Measurements from ENCODE around the gene KLHL22. TPM values are rescaled to one million over a fixed set of nuclear protein-coding genes. Genes with fewer than 3 reads are reported as not detected.
"Not testable (repeated sequence)": the region's sequence is repeated elsewhere in the genome, so short reads cannot be mapped to it uniquely, and the experiment has no call there.

KLHL22 gene
- polyA plus RNA-seq, 4 donors = 29.4 to 33.1 (median 32.6) TPM

DNA sequence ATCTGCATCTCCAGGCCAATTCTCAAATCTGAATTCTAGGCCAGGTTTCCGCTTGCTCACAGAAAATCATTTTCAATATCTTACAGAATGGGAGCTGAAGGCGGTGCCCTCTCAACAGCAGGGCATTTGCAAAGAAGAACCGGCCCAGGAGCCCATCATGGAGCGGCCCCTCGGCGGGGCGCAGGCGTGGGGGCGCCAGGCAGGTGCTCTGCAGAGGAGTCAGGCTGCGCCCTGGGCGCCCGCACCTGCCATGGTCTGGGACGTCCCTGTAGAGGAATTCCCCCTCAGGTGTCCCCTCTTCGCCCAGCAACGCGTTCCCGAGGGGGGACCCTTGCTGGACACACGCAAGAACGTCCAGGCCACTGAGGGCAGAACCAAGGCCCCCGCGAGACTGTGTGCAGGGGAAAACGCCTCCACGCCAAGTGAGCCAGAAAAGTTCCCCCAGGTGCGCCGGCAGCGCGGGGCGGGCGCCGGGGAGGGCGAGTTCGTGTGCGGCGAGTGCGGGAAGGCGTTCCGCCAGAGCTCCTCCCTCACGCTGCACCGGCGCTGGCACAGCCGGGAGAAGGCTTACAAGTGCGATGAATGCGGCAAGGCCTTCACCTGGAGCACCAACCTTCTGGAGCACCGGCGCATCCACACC, 90.2 kb downstream of the KLHL22 start:
- no peak for DNase-seq (ENCODE audit: low read depth in 4 of 4, low spot score in 3 of 4)

DNA sequence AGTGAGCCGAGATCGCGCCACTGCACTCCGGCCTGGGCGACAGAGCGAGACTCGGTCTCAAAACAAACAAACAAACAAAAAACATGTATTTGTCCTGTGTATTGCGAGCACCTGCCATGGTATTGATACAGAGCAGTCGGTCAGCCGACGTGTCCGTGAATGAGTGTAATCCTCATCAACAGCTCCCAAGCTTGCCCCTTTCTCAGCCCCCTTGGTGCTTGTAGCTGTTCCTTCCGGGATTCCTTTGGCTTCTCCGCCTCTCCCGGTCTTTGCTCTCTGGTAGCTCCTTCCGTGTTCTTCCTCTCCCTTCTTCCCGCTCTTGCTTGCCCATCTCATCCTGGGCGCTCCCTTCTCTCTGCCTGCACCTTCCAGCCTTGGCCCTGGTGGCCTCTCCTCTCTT, 90.7 kb downstream of the KLHL22 start:
- DNase-seq (ENCODE audit: low read depth in 4 of 4, low spot score in 3 of 4) = no peak

DNA sequence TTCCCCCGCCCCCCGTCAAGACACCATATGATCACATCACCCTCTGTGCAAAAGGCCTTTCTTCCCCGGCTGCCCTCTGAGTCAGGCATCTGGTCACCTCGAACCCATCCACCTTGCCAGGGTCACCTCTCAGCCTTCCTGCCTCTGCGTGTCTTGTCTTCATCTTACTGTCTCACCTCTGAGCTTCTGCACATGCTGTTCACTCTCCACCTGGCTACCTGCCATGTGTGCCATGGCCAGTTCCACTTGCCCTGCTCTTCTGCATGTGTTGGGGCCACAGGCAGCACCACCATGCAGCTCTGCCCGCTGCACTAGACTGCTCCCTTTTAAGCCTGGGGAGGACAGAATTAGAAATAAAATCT, 91.8 kb downstream of the KLHL22 start:
- no peak for DNase-seq (ENCODE audit: low read depth in 4 of 4, low spot score in 3 of 4)

DNA sequence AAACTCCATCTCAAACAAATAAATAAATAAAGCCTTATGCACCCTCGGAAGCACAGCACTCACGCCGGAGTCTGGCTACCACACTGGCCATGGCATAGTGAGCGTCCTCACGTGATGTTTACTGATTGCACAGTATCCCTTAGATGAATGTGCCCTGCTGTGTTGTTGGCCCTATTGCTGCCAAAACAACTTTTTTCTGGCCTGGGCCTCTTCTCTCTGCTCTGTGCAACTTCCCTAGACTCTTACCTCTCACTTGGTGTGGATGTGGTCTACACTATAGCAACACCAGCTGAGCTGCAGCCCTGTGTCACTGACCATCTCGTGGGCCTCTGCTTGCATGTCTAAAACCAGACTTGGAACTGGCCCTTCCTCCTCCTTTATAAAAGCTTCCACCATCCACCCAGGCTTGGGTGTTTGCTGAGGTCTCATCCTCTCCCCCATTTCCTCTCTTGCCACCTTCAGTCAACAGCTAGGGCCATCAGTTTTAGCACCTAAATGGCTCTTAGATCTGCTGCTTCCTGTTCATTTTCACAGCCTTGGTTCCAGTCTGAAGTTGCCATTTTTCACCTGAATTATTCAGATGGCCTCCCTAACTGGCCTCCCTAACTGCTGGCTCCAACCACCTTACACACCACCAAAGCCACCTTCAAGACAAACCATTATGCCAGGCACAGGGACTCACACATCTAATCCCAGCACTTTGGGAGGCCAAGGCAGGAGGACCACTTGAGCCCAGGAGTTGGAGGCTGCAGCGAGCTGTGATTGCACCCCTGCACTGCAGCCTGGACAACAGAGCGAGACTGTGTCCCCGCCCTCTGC, 92.4 kb downstream of the KLHL22 start:
- no peak for DNase-seq (ENCODE audit: low read depth in 4 of 4, low spot score in 3 of 4)

- DNase-seq (ENCODE audit: low read depth in 4 of 4, low spot score in 3 of 4) = no peak
Measured at GRCh38 chr22:20401376-20402014, 94.1 kb downstream of the KLHL22 start.

DNA sequence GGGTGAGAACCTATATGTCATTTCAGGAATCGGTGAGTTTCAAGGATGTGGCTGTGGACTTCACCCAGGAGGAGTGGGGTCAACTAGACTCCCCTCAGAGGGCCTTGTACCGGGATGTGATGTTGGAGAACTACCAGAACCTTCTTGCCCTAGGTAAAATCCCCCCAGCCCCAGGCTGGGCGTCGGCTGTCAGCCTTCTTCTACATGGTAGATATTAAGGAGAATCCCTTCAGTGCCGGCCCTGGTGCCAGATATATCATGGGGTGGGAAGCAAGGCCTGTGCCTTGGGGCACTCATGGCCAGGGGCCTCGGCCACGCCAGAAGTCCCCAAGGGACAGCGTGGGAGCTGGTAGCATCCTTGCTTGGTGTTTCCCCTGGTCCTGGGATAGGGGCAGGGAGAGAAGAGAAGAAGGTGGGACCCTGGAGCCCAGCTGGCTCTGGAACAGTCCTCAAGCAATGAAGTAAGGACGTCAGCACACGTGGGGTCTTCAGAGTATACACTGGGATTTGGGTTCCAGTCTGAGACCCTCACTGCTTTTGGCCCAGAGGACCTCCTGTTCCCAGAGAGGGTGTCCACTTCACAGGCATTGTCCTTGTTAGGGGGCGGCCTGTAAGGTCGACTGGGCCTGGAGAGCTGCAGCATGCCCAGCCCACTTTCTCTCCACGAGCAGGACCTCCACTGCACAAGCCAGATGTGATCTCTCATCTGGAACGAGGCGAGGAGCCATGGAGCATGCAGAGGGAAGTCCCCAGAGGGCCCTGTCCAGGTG, 94.8 kb downstream of the KLHL22 start:
- DNase-seq (ENCODE audit: low read depth in 4 of 4, low spot score in 3 of 4) = no peak

GRCh38 chr22:20399866-20400605, 95.6 kb downstream of the KLHL22 start:
- DNase-seq (ENCODE audit: low read depth in 4 of 4, low spot score in 3 of 4) = no peak

DNA sequence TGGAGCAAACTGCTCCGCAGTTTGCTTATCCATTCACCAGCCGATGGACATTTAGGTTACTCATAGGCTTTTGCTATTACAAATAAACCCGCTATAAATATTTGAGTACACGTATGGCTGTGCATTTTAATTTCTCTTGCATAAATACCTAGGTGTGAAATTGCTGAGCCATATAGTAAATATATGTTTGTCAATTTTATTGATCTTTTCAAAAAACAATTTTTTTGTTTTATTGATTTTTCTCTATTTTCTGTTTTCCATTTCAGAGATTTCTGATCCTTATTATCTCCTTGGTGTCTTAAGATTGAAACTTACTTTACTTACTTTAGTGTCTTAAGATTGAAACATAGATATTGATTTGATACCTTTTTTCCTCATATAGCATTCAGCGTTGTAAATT, 97.2 kb downstream of the KLHL22 start:
- DNase-seq (ENCODE audit: low read depth in 4 of 4, low spot score in 3 of 4) = no peak

GRCh38 chr22:20397498-20397897, 98.1 kb downstream of the KLHL22 start:
- no peak for DNase-seq (ENCODE audit: low read depth in 4 of 4, low spot score in 3 of 4)

GRCh38 chr22:20396639-20397038, 99.0 kb downstream of the KLHL22 start:
- no peak for DNase-seq (ENCODE audit: low read depth in 4 of 4, low spot score in 3 of 4)

GRCh38 chr22:20395907-20396287, 99.7 kb downstream of the KLHL22 start:
- DNase-seq (ENCODE audit: low read depth in 4 of 4, low spot score in 3 of 4) = no peak

GRCh38 chr22:20395181-20395906, 100.3 kb downstream of the KLHL22 start:
- DNase-seq (ENCODE audit: low read depth in 4 of 4, low spot score in 3 of 4) = no peak

- DNase-seq (ENCODE audit: low read depth in 4 of 4, low spot score in 3 of 4) = peak; percentile 83 to 91 (median 85)
Measured at GRCh38 chr22:20393705-20394476, 101.7 kb downstream of the KLHL22 start, which contains the start of gene ZNF74. ZNF74 (plus strand) TSS chr22:20394151; CDS start chr22:20394629, 478 bp downstream.

DNA sequence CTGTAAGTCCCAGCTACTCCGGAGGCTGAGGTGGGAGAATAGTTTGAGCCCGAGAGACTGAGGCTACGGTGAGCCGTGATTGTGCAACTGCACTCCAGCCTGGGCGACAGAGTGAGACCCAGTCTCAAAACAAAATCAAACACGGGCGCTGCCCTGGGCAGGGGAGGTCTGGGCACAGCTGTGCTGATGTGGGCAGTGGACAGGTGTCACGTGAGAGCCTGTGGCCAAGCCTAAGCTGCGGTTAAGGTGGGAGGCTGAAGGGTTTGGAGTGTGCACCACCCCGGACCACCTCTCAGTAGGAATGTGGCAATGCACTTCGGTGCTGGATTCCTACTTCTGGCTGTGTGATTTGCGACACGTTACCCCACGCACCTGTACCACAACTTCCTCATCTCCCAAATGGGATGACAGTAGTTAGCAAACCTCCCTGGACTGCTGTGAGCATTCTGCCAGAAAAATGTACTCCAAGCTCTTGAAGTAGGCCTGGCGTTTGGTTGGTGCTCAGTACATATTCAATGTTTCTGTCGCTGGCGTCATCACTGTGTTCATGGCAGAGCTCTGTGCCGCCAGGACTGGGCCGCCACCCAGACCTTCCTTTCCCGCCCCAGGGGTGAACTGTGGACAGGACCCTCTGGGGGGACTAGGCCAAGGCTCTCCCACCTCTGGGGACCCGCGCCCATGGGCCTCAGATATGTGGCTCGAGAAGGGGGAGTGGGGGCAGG, 102.5 kb downstream of the KLHL22 start:
- DNase-seq (ENCODE audit: low read depth in 4 of 4, low spot score in 3 of 4) = no peak

DNA sequence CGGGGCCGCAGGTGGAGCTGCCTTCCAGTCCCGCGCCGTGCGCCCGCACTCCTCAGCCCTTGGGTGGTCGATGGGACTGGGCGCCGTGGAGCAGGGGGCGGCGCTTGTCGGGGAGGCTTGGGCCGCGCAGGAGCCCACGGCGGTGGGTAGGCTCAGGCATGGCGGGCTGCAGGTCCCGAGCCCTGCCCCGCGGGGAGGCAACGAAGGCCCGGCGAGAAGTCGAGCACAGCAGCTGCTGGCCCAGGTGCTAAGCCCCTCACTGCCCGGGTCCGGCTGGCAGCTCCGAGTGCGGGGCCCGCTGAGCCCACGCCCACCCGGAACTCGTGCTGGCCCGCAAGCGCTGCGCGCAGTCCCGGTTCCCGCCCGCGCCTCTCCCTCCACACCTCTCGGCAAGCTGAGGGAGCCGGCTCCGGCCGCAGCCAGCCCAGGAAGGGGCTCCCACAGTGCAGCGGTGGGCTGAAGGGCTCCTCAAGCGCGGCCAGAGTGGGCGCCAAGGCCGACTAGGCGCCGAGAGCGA, 103.2 kb downstream of the KLHL22 start:
- not testable (repeated sequence) for DNase-seq (ENCODE audit: low read depth in 4 of 4, low spot score in 3 of 4)

Data from right renal pelvis (tissue), 4 donors.